Large intestine (tissue), 3 donors: ENCODE data around the gene AUTS2. TPM values are rescaled to one million over a fixed set of nuclear protein-coding genes. Genes with fewer than 3 reads are reported as not detected.

ENCODE experiments used
- DNase-seq, 2 donors: peaks; one replicate each; pipeline versions ENCODE4 v3.0.0 to v3.0.0-alpha.2; 2013
- H3K27ac ChIP-seq: one replicate; pipeline ENCODE4 v1.5.1; 2013; ENCODE audit warnings: low read length
- H3K27me3 ChIP-seq: 2 replicates; pipeline ENCODE4 v1.6.1; 2013; ENCODE audit warnings: low read length; ENCODE audit not compliant: control insufficient read depth, insufficient read depth
- H3K36me3 ChIP-seq: 2 replicates; pipeline ENCODE4 v1.6.1; 2013; ENCODE audit warnings: low read length; ENCODE audit not compliant: control insufficient read depth, insufficient read depth
- H3K4me1 ChIP-seq: one replicate; pipeline ENCODE4 v1.6.1; 2013; ENCODE audit warnings: low read length; ENCODE audit not compliant: control insufficient read depth, insufficient read depth
- H3K4me3 ChIP-seq: one replicate; pipeline ENCODE4 v1.5.1; 2013; ENCODE audit warnings: low read length
- H3K9me3 ChIP-seq: one replicate; pipeline ENCODE4 v1.6.1; 2013; ENCODE audit warnings: mild to moderate bottlenecking, low read depth, low read length, moderate library complexity; ENCODE audit not compliant: control insufficient read depth
- WGBS: methylation state at CpG from one replicate; pipeline ENCODE4 v1.1.5; 2013; ENCODE audit warnings: low lambda C conversion rate; ENCODE audit not compliant: insufficient coverage; 5-methylcytosine and 5-hydroxymethylcytosine counted together
- polyA plus RNA-seq: library from polyadenylated mRNA; unstranded; fragments of 120-200 nt; gene quantifications from one replicate; pipeline ENCODE4 v1.2.1, GENCODE V29; 2013

Gene AUTS2
- polyA plus RNA-seq, 1 donor, result 51.3 TPM

DNA sequence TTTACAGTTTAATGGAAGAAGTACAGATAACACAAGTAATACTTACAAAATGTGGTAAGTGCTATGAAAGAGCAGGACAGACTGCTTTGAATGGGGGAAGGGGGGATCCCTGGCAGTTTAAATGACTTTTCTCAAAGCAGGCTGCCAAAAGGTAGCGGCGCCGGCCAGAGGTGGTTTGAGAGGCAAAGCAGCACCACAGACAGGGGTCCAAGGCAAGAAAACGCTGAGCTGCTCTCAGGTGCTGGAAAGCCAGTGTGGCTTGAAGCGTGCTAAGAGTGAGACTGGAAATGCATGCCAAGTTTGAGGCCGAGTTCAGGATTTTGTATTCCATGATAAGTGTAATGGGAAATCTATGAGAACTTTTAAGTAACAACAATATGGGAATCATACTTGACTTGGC, 437.7 kb downstream of the AUTS2 start:
- Histone ChIP-seq H3K4me1 (no peaks in the 10 kb centered on the region), H3K27ac (no peak overlapping the region), H3K36me3 (no peaks in the 10 kb centered on the region), H3K27me3 (no peaks in the 10 kb centered on the region), H3K4me3 (no peak overlapping the region), H3K9me3 (no peaks in the 10 kb centered on the region)
- no CpG with 5 or more reads among the region's 6 CpGs for WGBS
- DNase-seq, result no peak

DNA sequence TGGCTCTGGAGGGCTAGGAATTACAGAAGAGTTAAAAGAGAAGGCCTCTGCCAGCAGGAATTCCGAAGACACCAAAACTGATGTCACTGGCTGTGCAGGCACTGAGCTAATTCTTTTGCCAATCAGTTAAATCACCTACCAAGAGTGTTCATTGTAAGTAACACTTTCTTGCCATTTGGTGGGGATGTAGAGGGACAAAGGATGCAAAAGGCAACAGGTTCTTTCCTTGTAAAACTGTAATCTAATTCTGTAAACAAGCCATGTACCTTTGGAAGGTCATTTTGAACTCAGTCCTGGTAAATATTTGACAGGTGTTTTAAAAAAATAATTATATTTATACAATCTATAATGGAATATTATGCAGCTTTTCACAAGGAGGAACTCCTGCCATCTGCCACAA, 438.4 kb downstream of the AUTS2 start:
- H3K36me3 ChIP-seq, result no peaks in the 10 kb centered on the region
- WGBS, result no CpG with 5 or more reads among the region's 1 CpG
- no peak for DNase-seq

GRCh38 chr7:70037171-70037933, 439.1 kb downstream of the AUTS2 start:
- Histone ChIP-seq H3K4me1 (peaks cover 8% of the 10 kb centered on the region), H3K27ac (no peak overlapping the region), H3K4me3 (no peak overlapping the region), H3K27me3 (no peaks in the 10 kb centered on the region), H3K36me3 (no peaks in the 10 kb centered on the region), H3K9me3 (no peaks in the 10 kb centered on the region)
- DNase-seq, result no peak
- no CpG with 5 or more reads among the region's 3 CpGs for WGBS

More for the DNA sequence above, 438.4 kb downstream of the AUTS2 start:
- Histone ChIP-seq H3K9me3 (no peaks in the 10 kb centered on the region), H3K4me1 (peaks cover 3% of the 10 kb centered on the region), H3K27ac (no peak overlapping the region), H3K27me3 (no peaks in the 10 kb centered on the region), H3K4me3 (no peak overlapping the region)

DNA sequence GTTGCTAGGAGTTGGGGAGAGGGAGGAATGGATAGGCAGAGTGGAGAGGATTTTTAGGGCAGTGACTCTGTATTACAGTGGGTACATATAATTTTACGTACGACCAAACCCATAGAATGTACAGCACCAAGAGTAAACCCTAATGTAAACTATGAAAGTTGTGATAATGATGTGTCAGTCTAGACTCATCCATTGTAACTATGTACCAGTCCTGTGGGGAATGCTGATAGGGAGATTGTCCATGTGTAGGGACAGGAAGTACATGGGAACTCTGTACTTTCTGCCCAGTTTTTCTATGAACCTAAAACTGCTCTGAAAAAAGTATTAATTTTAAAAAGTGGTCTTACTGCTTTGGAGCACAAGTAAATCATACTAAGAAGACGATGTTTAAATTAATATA, 441.8 kb downstream of the AUTS2 start:
- Histone ChIP-seq H3K4me3 (no peak overlapping the region), H3K27ac (no peak overlapping the region), H3K27me3 (no peaks in the 10 kb centered on the region), H3K4me1 (peaks cover 29% of the 10 kb centered on the region), H3K36me3 (no peaks in the 10 kb centered on the region), H3K9me3 (no peaks in the 10 kb centered on the region)
- DNase-seq, result no peak
- WGBS, result 100% methylated on average over 1 of the region's 3 CpGs

- Histone ChIP-seq H3K4me1 (peaks cover 29% of the 10 kb centered on the region), H3K36me3 (no peaks in the 10 kb centered on the region), H3K4me3 (no peak overlapping the region), H3K27me3 (no peaks in the 10 kb centered on the region), H3K9me3 (no peaks in the 10 kb centered on the region), H3K27ac (no peak overlapping the region)
- peak in 1 of 2 donors; percentile 42 for DNase-seq
Measured at GRCh38 chr7:70040970-70041766, 442.9 kb downstream of the AUTS2 start.

DNA sequence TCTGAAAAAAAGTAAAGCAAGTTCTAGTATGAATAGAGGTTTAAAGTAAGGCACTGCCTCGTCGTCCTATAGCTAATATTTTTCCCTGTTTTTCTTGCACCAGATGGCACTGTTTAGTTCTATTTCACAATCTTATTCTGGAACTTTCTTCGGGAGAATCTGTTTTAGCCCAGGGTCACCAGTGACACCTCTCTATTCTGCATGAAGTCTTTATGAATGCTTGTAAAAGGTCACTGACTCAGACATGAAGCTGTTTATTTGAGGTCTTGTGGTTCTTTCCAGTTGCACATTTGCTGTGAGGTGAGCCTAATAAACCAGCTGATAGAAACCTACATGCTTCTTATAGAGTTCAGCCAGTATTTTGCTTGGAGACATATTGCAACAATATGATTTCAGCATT, 444.3 kb downstream of the AUTS2 start:
- WGBS, result 7% methylated on average over 2 of the region's 3 CpGs
- Histone ChIP-seq H3K36me3 (no peaks in the 10 kb centered on the region), H3K4me1 (peaks cover 30% of the 10 kb centered on the region), H3K27me3 (no peaks in the 10 kb centered on the region), H3K4me3 (no peak overlapping the region), H3K27ac (peak overlapping the region; percentile 41), H3K9me3 (no peaks in the 10 kb centered on the region)
- peak; percentile 38 to 79 for DNase-seq

GRCh38 chr7:70043015-70043538, 444.8 kb downstream of the AUTS2 start:
- DNase-seq, result peak in 1 of 2 donors; percentile 60
- 26% methylated on average over 3 of the region's 3 CpGs for WGBS
- peak overlapping the region; percentile 41 for H3K27ac ChIP-seq

GRCh38 chr7:70044064-70044463, 445.8 kb downstream of the AUTS2 start:
- H3K4me3 ChIP-seq, result no peak overlapping the region
- H3K27me3 ChIP-seq, result no peaks in the 10 kb centered on the region
- no peaks in the 10 kb centered on the region for H3K9me3 ChIP-seq
- H3K27ac ChIP-seq, result peak overlapping the region; percentile 41
- no CpG with 5 or more reads among the region's 1 CpG for WGBS
- peak; percentile 49 to 62 for DNase-seq
- peaks cover 36% of the 10 kb centered on the region for H3K4me1 ChIP-seq
- H3K36me3 ChIP-seq, result no peaks in the 10 kb centered on the region

More at GRCh38 chr7:70043015-70043538, 444.8 kb downstream of the AUTS2 start:
- Histone ChIP-seq H3K4me1 (peaks cover 35% of the 10 kb centered on the region), H3K9me3 (no peaks in the 10 kb centered on the region), H3K4me3 (no peak overlapping the region), H3K36me3 (no peaks in the 10 kb centered on the region), H3K27me3 (no peaks in the 10 kb centered on the region)

DNA sequence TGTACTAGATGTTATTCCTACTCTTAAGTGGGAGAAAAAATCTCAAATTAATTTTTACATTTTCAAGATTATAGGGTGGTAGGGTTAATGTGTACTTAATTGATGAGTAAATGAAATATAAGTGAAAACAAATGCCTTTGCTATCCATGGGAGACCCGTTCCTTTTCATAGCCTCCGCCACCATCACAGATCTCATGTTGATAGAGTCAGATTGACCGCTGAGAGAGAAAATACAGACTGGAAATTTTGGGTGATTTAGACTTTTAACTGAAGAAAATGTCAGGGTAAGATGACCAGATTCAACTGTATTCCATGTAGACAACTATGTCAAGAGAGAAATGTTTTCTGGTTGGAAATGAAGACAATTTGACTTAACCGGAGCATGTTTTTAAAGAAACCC, 446.2 kb downstream of the AUTS2 start:
- Histone ChIP-seq H3K27ac (peak overlapping the region; percentile 41), H3K4me3 (no peak overlapping the region), H3K9me3 (no peaks in the 10 kb centered on the region), H3K4me1 (peaks cover 36% of the 10 kb centered on the region), H3K27me3 (no peaks in the 10 kb centered on the region), H3K36me3 (no peaks in the 10 kb centered on the region)
- WGBS, result 100% methylated on average over 1 of the region's 4 CpGs
- DNase-seq, result peak in 1 of 2 donors; percentile 21

GRCh38 chr7:70044981-70045380, 446.7 kb downstream of the AUTS2 start:
- Histone ChIP-seq H3K9me3 (no peaks in the 10 kb centered on the region), H3K4me1 (peaks cover 36% of the 10 kb centered on the region), H3K27ac (peak overlapping the region; percentile 41), H3K27me3 (no peaks in the 10 kb centered on the region), H3K4me3 (no peak overlapping the region), H3K36me3 (no peaks in the 10 kb centered on the region)
- no CpG with 5 or more reads among the region's 3 CpGs for WGBS
- DNase-seq, result peak; percentile 28 to 73
